ENCODE results near the gene OST4.
"Not testable (repeated sequence)": the region's sequence is repeated elsewhere in the genome, so short reads cannot be mapped to it uniquely, and the experiment has no call there.

OST4 gene

GRCh38 chr2:27071277-27071989 is at the start of gene OST4:
TSS of gene OST4 (minus strand) at chr2:27071654.
- in situ Hi-C loops (cut with HindIII; ENCODE audit: low sequenced_read_pairs), result no loop called here

GRCh38 chr2:27119330-27119670 is 47.8 kb upstream of the OST4 start:
- in situ Hi-C loops (cut with HindIII; ENCODE audit: low sequenced_read_pairs), result not testable (repeated sequence)

- in situ Hi-C loops (cut with HindIII; ENCODE audit: low sequenced_read_pairs), result no loop called here
Observed at GRCh38 chr2:27118525-27119329, 47.3 kb upstream of the OST4 start, which contains the start of gene CGREF1. TSS of gene CGREF1 (minus strand) at chr2:27119128. CDS start at chr2:27104366, 14,762 bp downstream.

GRCh38 chr2:27117995-27118524 is 46.6 kb upstream of the OST4 start:
- in situ Hi-C loops (cut with HindIII; ENCODE audit: low sequenced_read_pairs), result no loop called here

GRCh38 chr2:27115519-27115918 is 44.1 kb upstream of the OST4 start:
- in situ Hi-C loops (cut with HindIII; ENCODE audit: low sequenced_read_pairs), result no loop called here

- in situ Hi-C loops (cut with HindIII; ENCODE audit: low sequenced_read_pairs), result not testable (repeated sequence)
Observed at GRCh38 chr2:27111392-27112078, 40.1 kb upstream of the OST4 start.

GRCh38 chr2:27110603-27111352 is 39.3 kb upstream of the OST4 start:
- in situ Hi-C loops (cut with HindIII; ENCODE audit: low sequenced_read_pairs), result not testable (repeated sequence)

- in situ Hi-C loops (cut with HindIII; ENCODE audit: low sequenced_read_pairs), result no loop called here
Observed at GRCh38 chr2:27109083-27109482, 37.6 kb upstream of the OST4 start.

GRCh38 chr2:27108221-27108620 is 36.8 kb upstream of the OST4 start:
- in situ Hi-C loops (cut with HindIII; ENCODE audit: low sequenced_read_pairs), result no loop called here

GRCh38 chr2:27105981-27106380 is 34.5 kb upstream of the OST4 start:
- in situ Hi-C loops (cut with HindIII; ENCODE audit: low sequenced_read_pairs), result no loop called here

- in situ Hi-C loops (cut with HindIII; ENCODE audit: low sequenced_read_pairs), result no loop called here
Observed at GRCh38 chr2:27102329-27102728, 30.9 kb upstream of the OST4 start.

GRCh38 chr2:27100036-27100435 is 28.6 kb upstream of the OST4 start:
- in situ Hi-C loops (cut with HindIII; ENCODE audit: low sequenced_read_pairs), result no loop called here

- in situ Hi-C loops (cut with HindIII; ENCODE audit: low sequenced_read_pairs), result no loop called here
Observed at GRCh38 chr2:27099334-27099955, 28.0 kb upstream of the OST4 start.

GRCh38 chr2:27097341-27097740 is 25.9 kb upstream of the OST4 start:
- in situ Hi-C loops (cut with HindIII; ENCODE audit: low sequenced_read_pairs), result no loop called here

GRCh38 chr2:27096748-27097297 is 25.4 kb upstream of the OST4 start:
- in situ Hi-C loops (cut with HindIII; ENCODE audit: low sequenced_read_pairs), result no loop called here

GRCh38 chr2:27095745-27096651 is 24.5 kb upstream of the OST4 start:
- in situ Hi-C loops (cut with HindIII; ENCODE audit: low sequenced_read_pairs), result no loop called here

- in situ Hi-C loops (cut with HindIII; ENCODE audit: low sequenced_read_pairs), result no loop called here
Observed at GRCh38 chr2:27095427-27095744, 23.9 kb upstream of the OST4 start.

- in situ Hi-C loops (cut with HindIII; ENCODE audit: low sequenced_read_pairs), result no loop called here
Observed at GRCh38 chr2:27094353-27094984, 23.0 kb upstream of the OST4 start.

All from DLD1 (cell line).